Natural killer cell (primary cell): ENCODE results near the gene C22orf23. TPM values are rescaled to one million over a fixed set of nuclear protein-coding genes. Genes with fewer than 3 reads are reported as not detected.

Source experiments
- ATAC-seq, 3 donors: fragments of 150-1000 bp in 2 of 3; fragments of 200-7000 bp in 1 of 3; cut with Tn5 transposase; 1 replicate in 1 of 3; 2 replicates in 2 of 3; pipeline ENCODE4 v1.10.0; 2021; ENCODE audit warnings: mild to moderate bottlenecking in 2 of 3, moderate library complexity in 2 of 3
- DNase-seq, 2 donors: peaks; one replicate each; pipeline versions ENCODE4 v3.0.0 to v3.0.0-alpha.2; 2013 to 2021; ENCODE audit warnings: mixed read lengths in 1 of 2
- H3K27ac ChIP-seq: one replicate; pipeline ENCODE4 v1.5.1; 2013; ENCODE audit warnings: mild to moderate bottlenecking, low read length
- H3K27me3 ChIP-seq: one replicate; pipeline ENCODE4 v1.6.1; 2013; ENCODE audit warnings: low read length; ENCODE audit not compliant: control insufficient read depth, insufficient read depth
- H3K36me3 ChIP-seq: one replicate; pipeline ENCODE4 v1.6.1; 2013; ENCODE audit warnings: low read length; ENCODE audit not compliant: control insufficient read depth, insufficient read depth
- H3K4me1 ChIP-seq: one replicate; pipeline ENCODE4 v1.6.1; 2013; ENCODE audit warnings: low read length; ENCODE audit not compliant: control insufficient read depth, insufficient read depth
- H3K4me3 ChIP-seq: one replicate; pipeline ENCODE4 v1.5.1; 2013; ENCODE audit warnings: low read length
- H3K9me3 ChIP-seq: one replicate; pipeline ENCODE4 v1.6.1; 2013; ENCODE audit warnings: low read length; ENCODE audit not compliant: control insufficient read depth, insufficient read depth
- H3K27ac Mint-ChIP-seq, 2 donors: one replicate each; pipeline ENCODE4 v1.8.0; 2022; ENCODE audit warnings: mild to moderate bottlenecking in 2 of 2, mixed read lengths in 2 of 2, moderate library complexity in 1 of 2
- H3K27me3 Mint-ChIP-seq, 2 donors: one replicate each; pipeline ENCODE4 v1.8.0; 2022; ENCODE audit warnings: low read depth in 2 of 2, mixed read lengths in 2 of 2
- H3K36me3 Mint-ChIP-seq: one replicate; pipeline ENCODE4 v1.8.0; 2022; ENCODE audit warnings: mixed read lengths
- H3K4me1 Mint-ChIP-seq, 2 donors: one replicate each; pipeline ENCODE4 v1.8.0; 2022; ENCODE audit warnings: mixed read lengths in 2 of 2
- H3K4me3 Mint-ChIP-seq: one replicate; pipeline ENCODE4 v1.8.0; 2022; ENCODE audit warnings: mild to moderate bottlenecking, moderate library complexity, mixed read lengths
- H3K9me3 Mint-ChIP-seq, 2 donors: one replicate each; pipeline ENCODE4 v1.8.0; 2022; ENCODE audit warnings: mixed read lengths in 2 of 2
- CTCF ChIP-seq: fragments of 200-600 bp; IDR thresholded peaks from one replicate; pipeline ENCODE4 v1.8.0; 2022; ENCODE audit warnings: antibody characterized with exemption
- WGBS: methylation state at CpG from one replicate; pipeline ENCODE4 v1.1.7; 2013; ENCODE audit warnings: missing lambda C conversion rate; ENCODE audit not compliant: insufficient coverage; 5-methylcytosine and 5-hydroxymethylcytosine counted together
- intact Hi-C: fragments of 100-400 bp; cut with micrococcal nuclease; formaldehyde crosslinking; loops from one replicate; pipeline ENCODE4 v1.14.2; 2022
- total RNA-seq, 4 donors: library from RNA; stranded (reverse); fragments of 120-200 nt in 1 of 4; gene quantifications; one replicate each; pipeline versions ENCODE4 v1.2.3 to v1.2.4, GENCODE V29; 2013 to 2022

C22orf23 gene
- total RNA-seq, 3 donors from 2014 or later (not counting 1 experiment from before 2014, with no cell fraction given) = not detected

- Mint-ChIP-seq H3K4me1 (peaks cover 17 to 22% of the 10 kb centered on the region in 2 donors), H3K4me3 (no peak overlapping the region), H3K9me3 (no peaks in the 10 kb centered on the region), H3K36me3 (no peaks in the 10 kb centered on the region), H3K27ac (no peak overlapping the region), H3K27me3 (no peaks in the 10 kb centered on the region)
- no peak for TF ChIP-seq CTCF
- Histone ChIP-seq H3K4me1 (peaks cover 23% of the 10 kb centered on the region), H3K4me3 (no peak overlapping the region), H3K27me3 (no peaks in the 10 kb centered on the region), H3K27ac (no peak overlapping the region), H3K36me3 (peaks cover 4% of the 10 kb centered on the region), H3K9me3 (no peaks in the 10 kb centered on the region)
- ATAC-seq (no peak), DNase-seq (no peak)
- intact Hi-C loops = no loop called here
- WGBS = 94% methylated on average over 14 of the region's 14 CpGs
Observed at GRCh38 chr22:37989146-37990045, 36.0 kb upstream of the C22orf23 start.

GRCh38 chr22:37986371-37986770 is 33.0 kb upstream of the C22orf23 start:
- no peaks in the 10 kb centered on the region for H3K9me3 Mint-ChIP-seq
- H3K27ac Mint-ChIP-seq = no peak overlapping the region
- intact Hi-C loops = no loop called here

GRCh38 chr22:37985751-37986281 is 32.4 kb upstream of the C22orf23 start:
- Histone ChIP-seq H3K4me3 (no peak overlapping the region), H3K27ac (no peak overlapping the region), H3K36me3 (peaks cover 4% of the 10 kb centered on the region), H3K4me1 (no peaks in the 10 kb centered on the region), H3K27me3 (no peaks in the 10 kb centered on the region), H3K9me3 (no peaks in the 10 kb centered on the region)
- H3K36me3 Mint-ChIP-seq = no peaks in the 10 kb centered on the region
- intact Hi-C loops = no loop called here
- WGBS = 95% methylated on average over 24 of the region's 27 CpGs
- H3K4me3 Mint-ChIP-seq = no peak overlapping the region
- peak overlapping the region in 1 of 2 donors; percentile 44 for H3K27ac Mint-ChIP-seq
- peaks cover 0 to 8% of the 10 kb centered on the region in 2 donors for H3K4me1 Mint-ChIP-seq
- no peaks in the 10 kb centered on the region for H3K27me3 Mint-ChIP-seq
- no peaks in the 10 kb centered on the region for H3K9me3 Mint-ChIP-seq
- ATAC-seq (no peak), DNase-seq (no peak)
- no peak for TF ChIP-seq CTCF

More at GRCh38 chr22:37986371-37986770, 33.0 kb upstream of the C22orf23 start:
- H3K27ac ChIP-seq = no peak overlapping the region
- no peak overlapping the region for H3K4me3 ChIP-seq
- H3K4me3 Mint-ChIP-seq = no peak overlapping the region
- H3K36me3 Mint-ChIP-seq = no peaks in the 10 kb centered on the region
- DNase-seq = no peak
- H3K27me3 Mint-ChIP-seq = no peaks in the 10 kb centered on the region
- H3K27me3 ChIP-seq = no peaks in the 10 kb centered on the region
- no peaks in the 10 kb centered on the region for H3K9me3 ChIP-seq
- no peak for TF ChIP-seq CTCF
- ATAC-seq = no peak
- peaks cover 0 to 8% of the 10 kb centered on the region in 2 donors for H3K4me1 Mint-ChIP-seq
- H3K36me3 ChIP-seq = peaks cover 4% of the 10 kb centered on the region
- 70% methylated on average over 2 of the region's 7 CpGs for WGBS
- H3K4me1 ChIP-seq = no peaks in the 10 kb centered on the region
